Stimulated activated CD4-positive, alpha-beta T cell treated with anti-CD3 and anti-CD28 coated beads, Interleukin-4, amount 100 ng/mL, for 24 hours (primary cell): ENCODE measurements around the gene TSFM.

Experiments used
- DNase-seq: peaks from one replicate; pipeline ENCODE4 v3.0.0-alpha.2; 2020

TSFM gene

DNA sequence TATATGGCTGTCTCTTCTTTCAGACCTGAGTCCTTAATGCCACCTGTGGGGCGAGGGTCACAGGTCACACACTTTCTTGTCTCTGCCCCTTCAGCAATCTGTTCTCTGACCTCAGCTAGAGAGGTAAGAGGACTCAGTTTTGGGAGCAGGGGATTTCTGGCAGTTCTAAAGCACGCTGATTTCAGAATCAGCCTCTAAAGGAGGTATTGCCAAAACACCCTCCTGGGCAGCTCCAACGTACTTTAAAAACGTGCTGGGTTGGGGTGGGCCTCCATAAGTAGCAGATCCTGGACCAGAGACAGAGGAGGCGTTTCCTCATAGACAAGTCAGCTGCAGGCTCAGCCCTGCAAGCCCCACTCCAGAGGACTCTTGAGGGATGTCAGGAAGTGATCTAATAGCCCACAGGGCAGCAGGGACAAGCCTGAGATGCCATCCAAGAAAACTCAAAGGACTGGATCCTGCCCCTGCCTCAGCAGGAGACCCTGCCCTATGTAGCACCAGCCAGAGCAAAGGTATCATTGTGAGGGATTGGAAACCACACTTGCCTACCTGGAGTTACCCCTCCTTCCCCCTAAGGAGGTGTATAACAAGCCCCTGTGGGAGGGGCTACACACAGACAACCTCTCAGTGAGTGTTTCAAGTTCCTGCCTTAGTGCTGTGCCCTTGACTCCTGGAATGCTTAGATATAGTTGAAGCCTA is 55.4 kb downstream of the TSFM start:
- DNase-seq, result no peak

DNA sequence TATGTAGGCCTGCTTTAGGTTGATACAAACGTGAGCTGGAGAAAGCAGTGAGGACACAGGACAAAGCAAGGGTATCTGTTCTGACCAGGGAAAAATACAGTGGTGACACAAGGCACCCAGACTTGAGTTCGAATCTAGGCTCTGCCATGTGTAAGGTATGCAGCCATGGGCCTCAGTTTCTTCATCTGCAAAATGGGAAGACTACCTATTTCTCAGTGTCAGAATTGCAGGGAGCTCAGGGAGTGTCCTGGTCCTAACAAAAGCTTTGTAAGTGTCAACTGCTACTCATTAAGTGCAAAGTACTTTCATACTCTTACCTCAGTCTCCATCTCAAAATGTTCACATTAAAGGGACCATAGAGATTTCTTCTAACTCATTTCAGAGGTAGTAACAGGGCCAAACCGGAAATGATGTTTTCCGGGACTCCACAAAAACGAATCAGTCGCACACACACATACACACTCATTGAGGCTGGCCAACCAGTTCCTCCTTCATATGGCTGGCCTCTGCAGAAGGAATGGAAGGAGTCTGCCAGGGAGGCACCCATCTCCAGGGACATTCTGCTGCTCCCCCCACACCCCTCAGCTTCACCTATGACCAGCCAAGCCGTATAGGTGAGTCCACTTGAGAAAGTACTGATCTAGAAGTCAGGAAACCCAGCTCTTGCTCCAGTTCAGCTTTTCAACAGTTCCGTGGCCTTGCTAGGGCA is 56.2 kb downstream of the TSFM start:
- DNase-seq, result peak; percentile 48

DNA sequence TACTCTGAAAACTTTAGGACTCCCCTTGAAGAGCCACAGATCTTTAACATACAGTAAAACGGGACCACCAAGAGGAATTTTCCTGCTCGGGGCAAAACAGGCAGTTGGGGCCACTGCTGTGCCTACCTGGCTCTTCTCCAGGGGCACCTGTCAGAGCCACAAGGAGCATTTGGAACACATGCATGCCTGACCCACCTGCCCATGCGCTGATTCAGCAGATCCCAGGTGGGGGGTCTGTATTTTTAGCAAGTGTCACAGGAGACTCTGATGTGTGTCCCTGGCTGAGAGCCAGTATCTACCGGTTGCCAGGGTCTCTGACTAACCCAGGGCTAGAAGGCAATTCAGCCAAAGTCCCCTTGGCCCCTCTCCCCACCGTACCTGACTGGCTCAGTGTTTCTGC is 57.4 kb downstream of the TSFM start:
- no peak for DNase-seq

DNA sequence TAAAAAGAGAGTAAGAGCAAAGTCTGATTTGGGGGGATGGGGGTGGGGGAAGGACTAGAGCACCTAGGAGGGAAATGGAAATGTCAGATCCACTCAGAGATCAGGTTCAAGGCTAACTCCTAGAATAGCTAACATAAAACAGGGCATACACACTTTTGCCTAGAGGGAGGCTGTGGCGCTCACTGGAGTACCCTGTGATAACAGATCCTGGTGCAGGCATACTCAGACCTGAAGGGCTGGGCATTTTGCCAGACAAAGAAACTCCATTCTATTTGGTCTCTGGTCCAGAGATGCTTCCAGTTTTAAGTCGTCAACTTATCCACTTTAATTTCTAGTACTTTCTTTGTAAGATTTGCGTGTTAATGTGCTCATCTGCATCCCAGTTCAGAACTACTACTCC is 58.1 kb downstream of the TSFM start:
- DNase-seq, result no peak

DNA sequence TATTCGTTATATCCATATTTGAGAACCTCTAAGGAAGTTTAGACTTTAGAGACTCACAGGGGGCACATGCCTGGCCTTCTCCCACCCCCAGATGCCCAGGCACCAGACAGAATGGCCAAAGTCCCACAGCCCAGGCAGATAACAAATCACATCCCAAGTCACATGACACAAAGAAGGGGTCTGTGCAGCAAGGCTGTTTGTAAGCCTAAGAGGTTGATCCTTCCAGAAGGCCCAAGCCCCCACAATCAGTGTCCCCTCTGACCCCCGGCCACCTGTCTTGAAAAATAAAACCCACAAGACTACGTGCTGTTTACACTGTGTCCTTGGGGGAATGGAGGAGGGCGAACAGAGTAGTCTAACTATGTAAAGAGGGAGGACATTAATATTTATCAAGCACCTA is 58.9 kb downstream of the TSFM start:
- no peak for DNase-seq

DNA sequence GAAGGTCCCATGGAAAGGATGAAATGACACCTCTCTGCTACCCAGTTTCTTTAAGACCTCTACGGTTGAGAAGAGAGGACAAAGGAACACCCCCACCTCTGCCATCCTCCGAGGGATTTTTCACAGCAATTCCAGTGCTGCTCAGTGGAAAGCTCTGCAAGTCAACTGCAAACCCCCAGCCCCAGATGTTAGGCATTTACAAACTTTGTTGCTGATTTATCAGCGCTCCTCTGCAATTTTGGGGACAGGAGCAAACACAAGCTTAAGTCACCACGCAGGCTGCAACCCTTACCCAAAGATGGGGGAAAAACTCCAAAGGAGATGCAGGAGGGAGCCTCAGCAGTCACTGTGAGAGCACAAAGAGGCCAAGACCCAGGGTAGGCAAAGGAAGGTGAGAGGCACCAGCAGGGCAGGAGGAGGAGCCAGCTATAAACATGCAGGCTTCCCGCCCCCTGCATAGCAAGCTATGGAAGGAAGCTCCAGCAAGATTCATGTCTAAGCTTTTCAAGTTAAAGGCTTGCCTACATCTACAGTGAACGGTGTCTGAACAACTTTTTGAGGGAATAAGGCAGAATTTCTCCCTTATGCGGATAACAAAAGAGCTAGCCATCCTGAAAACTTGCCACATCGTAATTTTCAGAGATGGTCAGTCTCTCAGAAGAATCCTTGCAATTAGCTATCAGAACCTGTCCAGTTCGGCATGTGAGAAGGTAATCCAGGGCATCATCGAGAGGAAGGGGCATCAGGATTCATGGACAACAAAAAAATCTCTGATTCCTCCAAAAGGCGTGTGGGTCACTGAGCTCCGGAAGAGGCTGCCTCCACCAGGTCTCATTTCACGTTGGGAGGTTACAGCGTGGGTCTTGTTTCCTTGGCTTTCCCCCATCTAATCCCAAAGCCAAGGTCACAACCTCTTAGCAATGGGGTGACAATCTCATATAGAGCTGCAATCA is 60.0 kb downstream of the TSFM start:
- peak; percentile 50 for DNase-seq

DNA sequence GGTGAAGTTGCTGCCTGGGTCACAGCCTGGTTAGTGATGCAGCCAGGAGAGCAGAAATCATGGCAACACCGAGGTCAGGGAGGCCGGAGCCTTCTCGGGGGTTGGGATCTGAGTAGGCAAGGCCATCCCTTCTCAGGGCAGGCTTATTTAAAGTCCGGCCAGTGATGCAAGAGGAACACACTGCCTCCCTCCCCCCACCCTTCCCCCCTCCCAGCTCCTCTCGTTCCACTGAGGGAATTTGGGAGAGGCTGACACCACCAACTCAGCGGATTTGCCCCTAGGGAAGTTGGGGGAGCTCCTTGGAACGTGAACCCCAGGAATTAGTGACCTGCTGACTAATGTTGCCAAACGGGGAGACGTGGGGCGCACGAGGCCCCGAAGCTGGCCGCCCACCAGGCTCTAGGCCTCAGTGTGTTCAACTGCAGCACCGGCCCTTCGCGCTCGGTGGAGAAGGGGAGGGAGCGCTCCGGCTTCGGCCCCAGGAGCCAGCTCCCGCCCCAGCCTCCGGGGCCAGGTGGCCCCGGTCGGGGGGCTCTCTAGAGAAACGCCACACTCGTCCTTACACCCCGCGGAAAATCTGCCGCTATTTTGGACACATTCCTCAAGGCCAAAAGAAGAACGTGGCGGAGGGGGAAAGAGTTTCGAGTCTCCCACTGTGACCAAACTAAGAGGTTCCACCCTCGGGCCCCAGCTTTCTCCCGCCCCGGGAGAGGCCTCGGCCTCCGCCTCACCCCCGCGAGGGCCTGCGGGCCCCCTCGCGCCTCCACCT is 62.3 kb downstream of the TSFM start:
- peak; percentile 49 for DNase-seq

DNA sequence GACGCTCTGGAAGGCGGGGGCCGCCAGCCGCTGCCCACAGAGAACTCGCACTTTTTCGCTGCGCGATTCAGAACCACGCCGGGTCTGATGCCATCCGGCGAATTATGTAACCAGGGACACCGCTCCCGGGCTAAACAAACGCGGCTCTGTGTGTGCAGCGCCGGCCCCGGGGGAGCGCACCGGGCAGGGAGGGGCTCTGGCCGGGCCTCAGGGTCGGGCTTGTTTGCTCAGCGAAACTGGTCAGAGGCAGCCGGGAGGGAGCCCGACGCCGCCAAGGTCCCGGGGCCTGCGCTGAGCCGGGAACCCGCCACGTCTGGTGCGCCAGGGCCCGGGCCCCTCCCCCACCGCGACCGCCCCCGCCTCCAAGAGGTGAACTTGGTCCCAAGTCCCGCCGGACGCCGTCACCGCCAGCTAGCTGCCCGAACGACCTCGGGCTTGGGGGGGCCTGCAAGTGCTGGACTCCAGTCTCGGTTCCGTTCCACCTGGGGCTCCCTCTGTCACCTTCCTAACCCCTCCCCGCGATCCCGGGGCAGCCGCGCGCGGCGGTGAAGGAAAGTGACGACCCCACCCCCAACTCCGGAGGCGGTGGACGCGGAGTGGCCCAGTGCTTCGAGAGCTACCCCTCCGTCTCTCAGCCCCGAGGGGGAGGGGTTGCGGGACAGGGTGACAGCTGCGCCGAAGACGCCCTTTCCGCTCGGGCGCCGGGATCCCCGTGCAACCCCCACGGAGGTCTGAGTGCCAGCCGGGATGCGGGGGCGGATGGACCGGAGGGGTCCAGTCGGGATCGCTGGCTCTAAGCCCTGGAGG is 63.1 kb downstream of the TSFM start:
- DNase-seq, result peak; percentile 63

DNA sequence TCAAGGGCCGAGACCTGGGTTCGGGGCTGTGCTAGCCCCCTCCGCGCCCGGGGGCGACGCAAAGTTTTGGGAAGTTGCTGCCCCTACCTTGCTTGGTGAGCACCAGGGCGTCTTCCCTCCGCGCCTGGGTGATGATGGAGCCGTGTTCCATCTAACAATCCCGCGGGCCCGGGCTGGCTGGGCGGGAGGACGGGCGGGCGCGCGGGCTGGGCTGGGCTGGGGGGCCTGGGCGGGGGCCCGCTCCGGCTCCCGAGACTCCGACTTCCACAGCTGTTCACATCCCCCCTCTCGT is 63.6 kb downstream of the TSFM start:
- DNase-seq, result no peak

DNA sequence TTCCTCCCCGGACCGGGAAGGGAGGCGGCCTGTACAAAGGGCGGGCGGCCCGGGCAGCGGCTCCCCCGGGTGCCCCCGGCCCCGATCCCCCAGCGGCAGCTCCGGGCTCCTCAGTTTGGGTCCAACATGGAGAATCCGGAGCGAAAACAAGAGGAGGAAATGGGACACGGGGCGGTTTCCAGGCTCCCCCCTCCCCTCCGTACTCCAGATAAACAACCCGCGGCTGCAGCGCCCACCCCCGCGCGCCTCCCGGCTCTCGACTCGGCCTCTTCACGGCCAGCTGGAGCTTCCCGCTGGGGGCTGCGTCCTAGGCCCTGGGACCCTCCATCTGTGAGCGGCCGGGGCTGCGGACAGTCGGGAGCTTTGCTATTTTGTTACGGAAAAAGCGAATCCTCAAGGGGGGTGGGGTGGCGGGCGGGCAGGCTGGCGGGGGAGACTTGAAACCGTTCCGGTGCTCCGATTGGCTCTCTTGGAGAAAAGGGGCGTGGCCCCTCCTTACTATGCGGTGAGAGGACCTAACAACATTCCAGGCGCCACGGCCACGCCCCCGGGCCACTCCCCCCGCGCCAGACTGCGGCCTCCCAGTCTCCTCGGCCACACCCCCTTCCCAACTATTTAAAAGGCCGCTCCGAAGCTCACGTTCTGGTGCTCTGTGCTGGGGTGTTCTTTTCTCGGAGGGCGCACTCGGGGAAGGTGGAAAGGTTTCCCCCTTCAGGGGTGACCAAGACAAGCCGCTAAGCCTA is 64.2 kb downstream of the TSFM start, which contains the start of gene CTDSP2:
Gene CTDSP2, minus strand, starts transcription at position 153 of the 743 bp plus-strand sequence. CDS start 294 bp downstream, outside the sequence.
- peak; percentile 92 for DNase-seq
